K562 (cell line): ENCODE measurements around the gene LMO7. TPM values are rescaled to one million over a fixed set of nuclear protein-coding genes. Genes with fewer than 3 reads are reported as not detected.

Experiments used
- ATAC-seq: fragments of 200-7000 bp; cut with Tn5 transposase; 3 replicates; pipeline ENCODE4 v1.9.1; 2020; ENCODE audit warnings: moderate library complexity
- BruUV-seq: library from RNA; stranded (reverse); fragments of 400-500 nt; replicated peaks from 2 replicates; lab custom pipeline; 2021; lab: Mats Ljungman, UMichigan
- CTCF ChIA-PET: fragments of 300-600 bp; formaldehyde crosslinking; extraction: SDS; loops from one replicate; lab custom pipeline; 2021; ENCODE audit warnings: low intra/inter-chr PET ratio; lab: Yijun Ruan, JAX
- POLR2A ChIA-PET: fragments of 300-600, 350-650 bp; sonication (Branson Sonifier 250); formaldehyde crosslinking; extraction: SDS; loops from one replicate; lab custom pipeline; 2021; ENCODE audit warnings: antibody characterized with exemption, inconsistent platforms; lab: Yijun Ruan, JAX
- DNase-seq, 4 experiments: peaks; one replicate each; pipeline versions ENCODE4 v3.0.0 to v3.0.0-alpha.2; 2011 to 2018; ENCODE audit warnings: low spot score in 3 of 4, mixed read lengths in 3 of 4; ENCODE audit errors: extremely low read depth in 1 of 4
- FAIRE-seq: peaks from 2 replicates; lab custom pipeline; 2011; peaks lifted over from hg19 to GRCh38; lab: Jason Lieb, UNC
- H2AFZ ChIP-seq: 2 replicates; pipeline ENCODE4 v1.6.0; 2011; ENCODE audit warnings: low read depth, low read length, control low read depth, inconsistent platforms
- H3K27ac ChIP-seq: fragments of 200-600 bp; 3 replicates; pipeline ENCODE4 v1.8.0; 2011; ENCODE audit warnings: low read depth, mild to moderate bottlenecking, control low read depth, inconsistent platforms, low read length, moderate library complexity, mixed read lengths; ENCODE audit errors: extremely low read depth
- H3K27me3 ChIP-seq, 2 experiments: fragments of 300-600 bp in 1 of 2; 2 replicates in 1 of 2; 3 replicates in 1 of 2; pipeline versions ENCODE4 v1.6.0 to v1.8.0; 2011; ENCODE audit warnings: inconsistent platforms in 2 of 2, low read length in 2 of 2, mild to moderate bottlenecking in 1 of 2, mixed read lengths in 1 of 2, moderate library complexity in 1 of 2; ENCODE audit not compliant: control insufficient read depth in 2 of 2, insufficient read depth in 2 of 2
- H3K36me3 ChIP-seq: fragments of 300-600 bp; 3 replicates; pipeline ENCODE4 v1.8.0; 2011; ENCODE audit warnings: mild to moderate bottlenecking, low read length, inconsistent platforms; ENCODE audit not compliant: control insufficient read depth, insufficient read depth
- H3K4me1 ChIP-seq, 2 experiments: fragments of 200-600 bp in 1 of 2; replicated peaks in 1 of 2; 2 replicates in 1 of 2; 3 replicates in 1 of 2; pipeline versions ENCODE4 v1.5.1 to v1.8.0; 2011; ENCODE audit warnings: inconsistent platforms in 2 of 2, low read length in 2 of 2, mild to moderate bottlenecking in 1 of 2, mixed read lengths in 1 of 2, moderate library complexity in 1 of 2; ENCODE audit not compliant: control insufficient read depth in 2 of 2, insufficient read depth in 2 of 2
- H3K4me2 ChIP-seq: 2 replicates; pipeline ENCODE4 v1.6.1; 2011; ENCODE audit warnings: low read length, control low read depth, inconsistent platforms, mixed read lengths; ENCODE audit not compliant: insufficient read depth
- H3K4me3 ChIP-seq: fragments of 200-600 bp; sonication (generic), shearing (Covaris generic); 2 replicates; pipeline ENCODE4 v1.5.1; 2016; ENCODE audit warnings: control low read depth, inconsistent platforms
- H3K79me2 ChIP-seq: fragments of 200-600 bp; 3 replicates; pipeline ENCODE4 v1.8.0; 2011; ENCODE audit warnings: low read length, inconsistent platforms; ENCODE audit not compliant: control insufficient read depth, insufficient read depth
- H3K9ac ChIP-seq, 2 experiments: 2 replicates each; pipeline versions ENCODE4 v1.6.0 to v1.6.1; 2011; ENCODE audit warnings: low read depth in 2 of 2, low read length in 2 of 2, control low read depth in 1 of 2, inconsistent platforms in 1 of 2, mild to moderate bottlenecking in 1 of 2, mixed read lengths in 1 of 2; ENCODE audit not compliant: insufficient read depth in 1 of 2
- H3K9me1 ChIP-seq: one replicate; pipeline ENCODE4 v1.6.0; 2011; ENCODE audit warnings: inconsistent platforms, mild to moderate bottlenecking, low read length, moderate library complexity; ENCODE audit not compliant: control insufficient read depth, insufficient read depth
- H3K9me3 ChIP-seq: replicated peaks from 2 replicates; pipeline ENCODE4 v1.5.1; 2011; ENCODE audit warnings: low read depth, low read length, inconsistent platforms; ENCODE audit not compliant: control insufficient read depth, insufficient read depth
- H4K20me1 ChIP-seq: replicated peaks from 2 replicates; pipeline ENCODE4 v1.6.1; 2011; ENCODE audit warnings: low read length, inconsistent platforms, mixed read lengths; ENCODE audit not compliant: control insufficient read depth, insufficient read depth
- CBFB ChIP-seq: sonication (generic); formaldehyde crosslinking; IDR thresholded peaks from 2 replicates; pipeline ENCODE4 v1.4.0; 2020; ENCODE audit warnings: mild to moderate bottlenecking, missing genetic modification reagents
- FOXJ3 ChIP-seq: sonication (generic); formaldehyde crosslinking; IDR thresholded peaks from 2 replicates; pipeline ENCODE4 v1.4.0; 2020; ENCODE audit warnings: mild to moderate bottlenecking, missing genetic modification reagents
- MCM5 ChIP-seq: fragments of 450-650 bp; IDR thresholded peaks from 2 replicates; pipeline ENCODE4 v1.6.1; 2016; ENCODE audit warnings: low read depth
- NR2C1 ChIP-seq, 2 experiments: fragments of 450-650 bp; IDR thresholded peaks; 2 replicates each; pipeline ENCODE4 v1.6.1; 2017; ENCODE audit warnings: mild to moderate bottlenecking in 2 of 2, antibody characterized with exemption in 1 of 2, inconsistent platforms in 1 of 2, missing compliant biosample characterization in 1 of 2, missing genetic modification characterization in 1 of 2
- PHB2 ChIP-seq: fragments of 450-650 bp; IDR thresholded peaks from 2 replicates; pipeline ENCODE4 v1.6.1; 2017; ENCODE audit warnings: low read depth
- RAD21 ChIP-seq, 2 experiments: fragments of 250-450 bp in 1 of 2; fragments of 450-650 bp in 1 of 2; sonication (Bioruptor Pico) in 1 of 2; formaldehyde crosslinking in 1 of 2; IDR thresholded peaks in 1 of 2; conservative IDR thresholded peaks in 1 of 2; 2 replicates each; pipeline versions ENCODE4 v1.4.0 to v1.8.0; 2020 to 2022; ENCODE audit warnings: mild to moderate bottlenecking in 2 of 2, moderate library complexity in 1 of 2
- SETDB1 ChIP-seq: IDR thresholded peaks from one replicate; pipeline ENCODE4 v1.6.1; 2012; ENCODE audit warnings: low read length, control low read depth, inconsistent platforms
- SP1 ChIP-seq: sonication (generic); formaldehyde crosslinking; IDR thresholded peaks from 2 replicates; pipeline ENCODE4 v1.8.1; 2022; ENCODE audit warnings: mild to moderate bottlenecking, missing genetic modification reagents
- TAF1 ChIP-seq: IDR thresholded peaks from 2 replicates; pipeline ENCODE4 v1.6.1; 2011; ENCODE audit warnings: mild to moderate bottlenecking, low read length, moderate library complexity; ENCODE audit not compliant: insufficient read depth, control insufficient read depth, severe bottlenecking; ENCODE audit errors: extremely low read depth
- ZNF324 ChIP-seq: fragments of 250-450 bp; sonication (Bioruptor Pico); IDR thresholded peaks from 2 replicates; pipeline ENCODE4 v1.4.0; 2020; ENCODE audit warnings: mild to moderate bottlenecking
- ZNF780A ChIP-seq: fragments of 250-450 bp; sonication (Bioruptor Pico); IDR thresholded peaks from 2 replicates; pipeline ENCODE4 v1.5.0; 2021; ENCODE audit warnings: mild to moderate bottlenecking
- WGBS: fragments of 100-300 bp; shearing (Covaris generic); methylation state at CpG from one replicate; pipeline ENCODE4 v1.1.6; 2016; ENCODE audit warnings: low coverage, mixed read lengths; ENCODE audit not compliant: insufficient coverage; ENCODE audit errors: missing lambda C conversion rate; 5-methylcytosine and 5-hydroxymethylcytosine counted together
- in situ Hi-C: fragments of 300-500 bp; cut with MboI; formaldehyde crosslinking; loops from 4 replicates; pipeline ENCODE4 v1.15.0; 2018; ENCODE audit warnings: inconsistent platforms, mixed read lengths
- intact Hi-C: fragments of 100-400 bp; cut with micrococcal nuclease; formaldehyde crosslinking; loops from 2 replicates; pipeline ENCODE4 v1.14.2; 2022
- polyA plus RNA-seq, 8 experiments: library from polyadenylated mRNA; depleted of rRNA in 4 of 8; stranded (reverse) in 5 of 8; unstranded in 3 of 8; fragments of >200 nt; fragmentation: Nextera tagmentation in 2 of 8; fragmentation: Illumina TruSeq in 1 of 8; extraction: Ambion mirVana in 2 of 8; extraction: Trizol in 1 of 8; gene quantifications; 2 replicates each; pipeline versions ENCODE4 v1.2.1 to v1.2.3, GENCODE V29; 2011 to 2014; ENCODE audit warnings: inconsistent platforms in 1 of 8, missing spikeins in 1 of 8
- total RNA-seq, 7 experiments: library from RNA; depleted of rRNA in 6 of 7; stranded (reverse); fragments of >200 nt in 6 of 7; fragmentation: Illumina TruSeq in 2 of 7; extraction: Trizol in 2 of 7; gene quantifications; 2 replicates each; pipeline versions ENCODE4 v1.2.1 to v1.2.3, GENCODE V29; 2011 to 2021; ENCODE audit warnings: low replicate concordance in 1 of 7
- TF ChIP-seq, protein P1 (sequence below): sonication (generic); formaldehyde crosslinking; IDR thresholded peaks from 2 replicates; pipeline ENCODE4 v1.8.0; 2023; ENCODE audit warnings: mild to moderate bottlenecking, missing genetic modification reagents
- TF ChIP-seq, protein P2 (sequence below): sonication (generic); formaldehyde crosslinking; IDR thresholded peaks from 2 replicates; pipeline ENCODE4 v1.4.0; 2020; ENCODE audit warnings: mild to moderate bottlenecking, missing genetic modification reagents

Gene LMO7
- total and polyA plus RNA-seq, 9 of the 15 experiments (the other 6 are each of a cell fraction or from before 2014, with no cell fraction given) = 0.42 to 4.3 (median 1.7) TPM

GRCh38 chr13:75764926-75765310, 128.8 kb downstream of the LMO7 start:
- no peaks in the 10 kb centered on the region for H3K79me2 ChIP-seq
- H4K20me1 ChIP-seq = no peaks in the 10 kb centered on the region
- no peak overlapping the region for H3K9ac ChIP-seq
- TF ChIP-seq SETDB1 (no peak), RAD21 (CRISPR knock-in tag; conservative IDR thresholded peaks at IDR 0.05 in 1 of 2, IDR thresholded peaks at IDR 0.05 in 1 of 2) (no peak), PHB2 (no peak), CBFB (CRISPR knock-in tag) (no peak), ZNF780A (CRISPR knock-in tag) (no peak), NR2C1 (IDR thresholded peaks at IDR 0.05) (no peak), NR2C1 (tag; IDR thresholded peaks at IDR 0.05) (no peak), ZNF324 (no peak), SP1 (no peak), TAF1 (no peak), MCM5 (no peak), FOXJ3 (no peak)
- TF ChIP-seq, protein P1, sequence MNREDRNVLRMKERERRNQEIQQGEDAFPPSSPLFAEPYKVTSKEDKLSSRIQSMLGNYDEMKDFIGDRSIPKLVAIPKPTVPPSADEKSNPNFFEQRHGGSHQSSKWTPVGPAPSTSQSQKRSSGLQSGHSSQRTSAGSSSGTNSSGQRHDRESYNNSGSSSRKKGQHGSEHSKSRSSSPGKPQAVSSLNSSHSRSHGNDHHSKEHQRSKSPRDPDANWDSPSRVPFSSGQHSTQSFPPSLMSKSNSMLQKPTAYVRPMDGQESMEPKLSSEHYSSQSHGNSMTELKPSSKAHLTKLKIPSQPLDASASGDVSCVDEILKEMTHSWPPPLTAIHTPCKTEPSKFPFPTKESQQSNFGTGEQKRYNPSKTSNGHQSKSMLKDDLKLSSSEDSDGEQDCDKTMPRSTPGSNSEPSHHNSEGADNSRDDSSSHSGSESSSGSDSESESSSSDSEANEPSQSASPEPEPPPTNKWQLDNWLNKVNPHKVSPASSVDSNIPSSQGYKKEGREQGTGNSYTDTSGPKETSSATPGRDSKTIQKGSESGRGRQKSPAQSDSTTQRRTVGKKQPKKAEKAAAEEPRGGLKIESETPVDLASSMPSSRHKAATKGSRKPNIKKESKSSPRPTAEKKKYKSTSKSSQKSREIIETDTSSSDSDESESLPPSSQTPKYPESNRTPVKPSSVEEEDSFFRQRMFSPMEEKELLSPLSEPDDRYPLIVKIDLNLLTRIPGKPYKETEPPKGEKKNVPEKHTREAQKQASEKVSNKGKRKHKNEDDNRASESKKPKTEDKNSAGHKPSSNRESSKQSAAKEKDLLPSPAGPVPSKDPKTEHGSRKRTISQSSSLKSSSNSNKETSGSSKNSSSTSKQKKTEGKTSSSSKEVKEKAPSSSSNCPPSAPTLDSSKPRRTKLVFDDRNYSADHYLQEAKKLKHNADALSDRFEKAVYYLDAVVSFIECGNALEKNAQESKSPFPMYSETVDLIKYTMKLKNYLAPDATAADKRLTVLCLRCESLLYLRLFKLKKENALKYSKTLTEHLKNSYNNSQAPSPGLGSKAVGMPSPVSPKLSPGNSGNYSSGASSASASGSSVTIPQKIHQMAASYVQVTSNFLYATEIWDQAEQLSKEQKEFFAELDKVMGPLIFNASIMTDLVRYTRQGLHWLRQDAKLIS (CRISPR knock-in tag) = no peak
- TF ChIP-seq, protein P2, sequence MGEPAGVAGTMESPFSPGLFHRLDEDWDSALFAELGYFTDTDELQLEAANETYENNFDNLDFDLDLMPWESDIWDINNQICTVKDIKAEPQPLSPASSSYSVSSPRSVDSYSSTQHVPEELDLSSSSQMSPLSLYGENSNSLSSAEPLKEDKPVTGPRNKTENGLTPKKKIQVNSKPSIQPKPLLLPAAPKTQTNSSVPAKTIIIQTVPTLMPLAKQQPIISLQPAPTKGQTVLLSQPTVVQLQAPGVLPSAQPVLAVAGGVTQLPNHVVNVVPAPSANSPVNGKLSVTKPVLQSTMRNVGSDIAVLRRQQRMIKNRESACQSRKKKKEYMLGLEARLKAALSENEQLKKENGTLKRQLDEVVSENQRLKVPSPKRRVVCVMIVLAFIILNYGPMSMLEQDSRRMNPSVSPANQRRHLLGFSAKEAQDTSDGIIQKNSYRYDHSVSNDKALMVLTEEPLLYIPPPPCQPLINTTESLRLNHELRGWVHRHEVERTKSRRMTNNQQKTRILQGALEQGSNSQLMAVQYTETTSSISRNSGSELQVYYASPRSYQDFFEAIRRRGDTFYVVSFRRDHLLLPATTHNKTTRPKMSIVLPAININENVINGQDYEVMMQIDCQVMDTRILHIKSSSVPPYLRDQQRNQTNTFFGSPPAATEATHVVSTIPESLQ (CRISPR knock-in tag) = no peak
- BruUV-seq = no TSS peak
- no peaks in the 10 kb centered on the region for H3K9me1 ChIP-seq
- no peak for ATAC-seq
- intact Hi-C loops (no loop called here), in situ Hi-C loops (no loop called here)
- no peaks in the 10 kb centered on the region for H3K4me1 ChIP-seq
- WGBS = 0% methylated on average over 3 of the region's 3 CpGs
- no peaks in the 10 kb centered on the region for H3K27me3 ChIP-seq
- no peak for DNase-seq
- no peak overlapping the region for H3K4me3 ChIP-seq
- no peak overlapping the region for H2AFZ ChIP-seq
- FAIRE-seq = no peak
- H3K27ac ChIP-seq = no peak overlapping the region
- ChIA-PET CTCF (no interaction called here), POLR2A (no interaction called here)
- no peaks in the 10 kb centered on the region for H3K9me3 ChIP-seq
- H3K36me3 ChIP-seq = no peaks in the 10 kb centered on the region
- no peak overlapping the region for H3K4me2 ChIP-seq
